Esophagus squamous epithelium (tissue), 4 donors: ENCODE data around the gene PANK2.
"Not testable (repeated sequence)": the region's sequence is repeated elsewhere in the genome, so short reads cannot be mapped to it uniquely, and the experiment has no call there.

Source experiments
- CTCF ChIP-seq, 6 experiments: fragments of 450-650 bp in 4 of 6; fragments of 200-600 bp in 2 of 6; sonication (generic) in 2 of 6; IDR thresholded peaks; one replicate each; pipeline ENCODE4 v1.5.1; 2016 to 2019; ENCODE audit warnings: antibody characterized with exemption in 6 of 6, mild to moderate bottlenecking in 4 of 6, moderate library complexity in 4 of 6
- POLR2A ChIP-seq, 4 donors: fragments of 450-650 bp; IDR thresholded peaks; one replicate each; pipeline ENCODE4 v1.6.1; 2017; ENCODE audit warnings: antibody characterized with exemption in 4 of 4, mild to moderate bottlenecking in 4 of 4, moderate library complexity in 3 of 4

DNA sequence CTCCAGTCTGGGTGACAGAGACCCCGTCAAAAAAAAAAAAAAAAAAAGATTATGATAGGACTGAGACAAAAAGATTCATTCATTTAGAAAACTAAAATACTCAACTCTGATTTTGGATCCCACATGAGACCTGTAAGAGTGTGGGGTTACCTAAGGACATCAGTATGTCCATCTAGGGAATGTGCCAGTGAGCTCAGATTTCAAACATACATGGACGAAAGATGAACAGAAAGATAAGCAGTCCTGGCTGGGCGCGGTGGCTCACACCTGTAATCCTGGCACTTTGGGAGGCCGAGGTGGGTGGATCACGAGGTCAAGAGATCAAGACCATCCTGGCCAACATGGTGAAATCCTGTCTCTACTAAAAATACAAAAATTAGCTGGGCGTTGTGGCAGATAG, 57.5 kb downstream of the PANK2 start:
- TF ChIP-seq CTCF, POLR2A (IDR thresholded peaks at IDR 0.05): not testable (repeated sequence)
